GM04504 (cell line): ENCODE data around the gene GBGT1.

ENCODE experiments used
- DNase-seq: peaks from one replicate; pipeline ENCODE4 v3.0.0-alpha.2; 2012; ENCODE audit warnings: low read depth

The GBGT1 gene

DNA sequence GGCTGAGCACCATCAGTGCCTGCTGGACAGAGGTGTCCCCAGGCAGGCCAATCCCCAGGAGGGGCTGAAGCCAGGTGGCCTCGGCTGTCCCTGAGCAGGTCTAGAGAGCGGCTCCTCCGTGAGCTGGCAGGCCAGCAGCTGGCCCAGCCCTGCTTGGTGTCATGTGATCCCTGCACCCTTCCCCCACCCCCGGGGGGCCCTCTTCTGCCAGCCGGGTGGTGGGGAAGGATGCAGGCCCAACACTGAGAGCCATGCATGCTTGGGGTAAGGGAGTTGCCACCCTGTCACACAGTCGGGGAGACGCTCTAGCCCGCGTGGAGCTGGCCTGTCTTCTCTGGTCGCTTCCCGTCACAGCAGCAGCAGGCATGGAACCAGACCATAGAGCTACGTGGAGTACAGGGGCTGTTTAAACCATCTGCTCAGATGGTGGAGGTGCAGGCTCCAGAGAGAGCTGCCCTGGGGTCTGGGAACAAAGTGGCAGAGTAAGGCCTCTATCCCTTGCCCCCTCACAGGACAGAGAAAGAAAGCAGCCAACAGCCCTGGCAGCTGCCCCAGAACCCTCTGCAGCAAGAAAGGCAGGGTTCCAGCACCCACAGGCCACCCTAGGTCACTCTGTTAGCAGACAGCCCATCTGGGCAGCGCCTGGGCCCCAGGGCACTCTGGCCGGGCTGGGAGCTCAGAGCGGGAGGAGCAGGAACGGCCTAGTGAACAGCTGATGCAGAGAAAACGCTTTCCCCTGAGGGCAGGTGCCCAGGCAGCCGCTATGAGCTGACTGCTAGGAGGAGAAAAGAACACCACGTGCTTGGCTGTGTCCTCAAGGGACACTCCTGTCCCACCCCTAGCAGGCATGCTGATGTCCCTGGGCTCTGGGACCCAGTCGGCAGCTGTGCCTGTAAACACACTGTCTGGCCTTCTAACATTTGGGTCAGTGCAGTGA lies 49.5 kb downstream of the GBGT1 start:
- DNase-seq: no peak

DNA sequence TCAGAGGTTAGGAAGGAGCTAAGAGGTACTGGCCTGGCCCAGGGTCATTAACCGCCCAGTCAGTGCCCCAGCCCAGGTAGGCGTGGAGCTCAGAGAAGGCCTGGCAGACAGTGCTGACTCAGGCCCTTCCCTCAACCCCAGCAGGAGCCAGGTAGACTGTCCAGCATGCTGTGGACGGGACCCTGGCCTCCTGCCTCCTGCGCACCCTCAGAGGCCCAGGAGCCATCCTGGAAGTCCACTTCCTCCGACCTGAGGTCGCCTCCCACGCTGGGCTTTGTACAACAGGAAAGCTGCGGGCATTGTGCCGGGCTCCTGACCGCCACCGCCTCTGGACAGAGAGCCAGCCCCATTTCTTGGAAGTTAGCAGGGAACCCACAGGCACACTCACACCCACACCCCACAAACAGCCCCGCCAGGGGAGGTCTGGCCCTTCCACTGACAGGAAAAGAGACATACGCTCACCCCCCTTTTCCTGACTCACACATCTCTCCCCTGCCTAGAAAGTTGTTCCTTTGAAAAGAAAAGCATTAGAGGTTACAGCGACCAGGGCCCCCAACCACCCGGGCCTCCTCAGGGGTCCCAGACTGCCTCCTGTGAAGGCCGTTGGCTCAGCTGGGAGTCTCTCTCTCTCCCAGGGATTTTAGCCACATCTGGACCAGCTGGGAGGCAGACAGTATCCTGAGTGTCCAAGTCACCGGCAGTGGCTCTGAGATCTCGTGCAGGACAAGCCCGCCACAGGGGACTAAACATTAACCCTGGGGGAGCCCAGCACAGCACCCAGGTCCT lies 50.4 kb downstream of the GBGT1 start:
- no peak for DNase-seq

DNA sequence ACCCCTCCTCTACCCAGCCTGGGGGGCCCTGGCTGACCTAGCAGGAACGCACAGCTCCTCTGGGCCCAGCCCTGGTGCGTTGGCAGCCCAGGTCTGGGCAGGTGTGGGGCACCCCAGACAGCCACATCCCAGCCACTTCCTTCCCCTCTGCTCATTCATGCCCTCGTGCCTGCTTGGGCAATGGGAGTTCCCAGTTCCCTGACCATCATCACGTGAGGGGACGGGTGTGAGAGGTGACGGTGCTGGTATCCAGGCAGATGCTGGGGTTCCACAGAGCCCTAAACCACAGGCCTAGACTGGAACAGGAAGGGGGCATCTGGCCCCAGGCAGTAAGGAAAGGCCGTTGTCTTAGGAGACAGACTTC lies 51.1 kb downstream of the GBGT1 start:
- DNase-seq: no peak

DNA sequence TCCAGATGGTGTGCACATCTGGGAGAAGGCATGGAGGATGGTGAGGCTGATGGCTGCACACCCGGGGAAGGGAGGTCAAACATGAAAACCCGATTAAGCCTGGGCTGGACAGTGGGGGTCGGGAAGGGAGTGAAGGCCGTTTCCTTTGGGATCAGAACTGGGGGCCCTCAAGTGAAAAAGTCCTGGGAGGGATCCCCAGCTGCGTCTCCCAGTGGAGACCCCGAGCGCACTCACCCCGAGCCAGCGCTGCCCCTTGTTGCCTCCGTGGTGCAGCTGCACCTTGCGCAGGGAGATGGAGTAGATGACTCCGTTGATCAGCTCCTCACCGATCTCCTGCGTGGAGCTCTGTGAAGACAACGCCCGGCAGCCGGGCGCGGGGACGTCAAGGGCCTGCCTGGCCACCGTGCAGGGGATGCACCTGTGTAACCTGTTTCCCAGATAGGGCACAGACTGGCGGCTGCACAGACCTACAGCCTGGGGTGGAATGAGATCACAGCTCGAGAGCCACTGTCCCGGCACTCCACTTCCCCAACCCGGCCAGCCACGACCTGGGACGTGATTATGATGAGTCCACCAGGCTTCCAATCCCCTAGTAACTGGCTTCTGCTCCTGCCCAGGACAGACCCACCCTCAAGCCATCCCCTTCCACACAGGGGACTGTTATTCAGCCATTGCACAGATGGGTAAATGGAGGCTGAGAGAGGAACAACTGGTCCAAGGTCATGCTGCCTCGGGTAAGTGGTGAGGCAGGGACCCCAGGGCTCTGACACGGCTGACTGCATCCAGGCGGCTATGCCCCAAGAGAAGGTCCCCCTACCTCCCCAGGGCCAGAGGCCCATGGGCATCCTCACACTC lies 51.7 kb downstream of the GBGT1 start:
- no peak for DNase-seq

DNA sequence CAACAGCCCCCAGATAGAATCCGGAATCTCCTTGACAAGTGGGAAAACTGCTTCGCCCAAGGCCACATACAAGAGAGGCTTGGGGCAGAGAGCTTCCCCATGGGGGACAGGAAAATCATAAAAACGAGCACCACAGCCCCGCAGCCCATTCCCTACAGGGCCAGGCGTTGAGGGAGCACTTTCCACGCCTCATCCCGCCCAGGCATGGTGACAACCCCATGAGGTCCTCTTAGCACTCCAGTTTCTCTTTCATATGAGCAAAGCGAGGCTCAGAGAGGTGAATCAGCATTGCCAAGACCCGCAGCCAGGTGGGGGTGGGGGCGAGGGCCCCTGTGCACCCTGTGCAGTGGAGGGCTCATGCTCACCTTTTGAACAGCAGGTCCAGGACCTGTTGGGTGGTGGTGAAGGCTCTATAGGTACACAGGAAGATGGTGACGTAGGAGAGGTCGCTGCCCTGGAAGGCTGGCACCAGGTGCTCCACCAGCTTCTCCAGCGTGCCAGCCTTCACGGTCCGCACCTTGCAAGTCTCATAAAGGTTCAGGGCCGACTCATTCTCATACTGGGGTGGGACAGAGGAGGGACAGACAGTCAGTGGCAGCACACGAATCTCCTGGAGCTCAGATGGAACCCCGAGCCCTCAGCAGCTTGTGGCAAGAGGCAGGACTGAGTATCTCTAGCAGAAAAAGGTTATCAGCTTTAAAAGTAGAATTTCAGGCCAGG lies 53.6 kb downstream of the GBGT1 start:
- DNase-seq: no peak

DNA sequence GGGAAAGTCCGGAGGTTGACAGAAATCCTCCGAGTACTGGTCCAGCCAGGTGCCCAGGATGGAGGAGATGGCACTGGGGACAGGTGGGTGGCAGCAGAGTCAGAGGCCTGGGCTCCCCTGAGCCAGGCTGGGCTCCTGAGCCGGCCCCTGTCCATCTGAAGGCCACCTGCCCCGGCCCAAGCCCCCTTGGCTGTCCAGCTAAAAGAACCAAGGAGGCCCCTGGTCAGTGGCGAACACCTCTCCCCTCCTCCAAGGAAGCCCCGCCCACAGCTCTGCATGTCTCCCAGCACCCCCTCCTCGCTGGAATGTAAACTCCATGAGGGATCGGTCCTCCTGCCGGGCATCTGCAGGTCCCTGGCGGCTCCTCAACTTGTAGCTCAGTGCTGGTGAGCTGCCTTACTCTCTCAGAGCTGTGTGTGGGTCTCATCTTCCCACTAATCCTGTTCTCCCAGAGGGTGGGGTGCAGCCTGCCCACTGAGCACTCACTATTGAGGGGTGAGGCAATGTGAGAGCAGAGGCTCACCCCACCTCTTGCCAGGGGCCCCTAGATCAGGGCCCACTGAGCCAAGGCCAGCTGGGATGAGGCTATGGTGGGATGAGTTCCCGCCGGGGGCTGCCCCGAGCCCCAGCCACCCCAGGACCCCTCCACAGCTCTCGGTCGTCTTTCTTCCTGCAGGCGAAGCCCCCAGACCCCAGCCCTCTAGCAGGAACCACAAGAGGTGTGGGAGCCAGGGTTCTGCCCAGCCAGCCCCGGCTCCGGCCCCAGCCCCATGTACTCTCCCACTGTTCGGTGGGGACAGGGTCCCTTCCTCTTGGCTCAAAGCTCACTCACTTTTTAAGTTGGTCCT lies 54.7 kb downstream of the GBGT1 start:
- DNase-seq: no peak

DNA sequence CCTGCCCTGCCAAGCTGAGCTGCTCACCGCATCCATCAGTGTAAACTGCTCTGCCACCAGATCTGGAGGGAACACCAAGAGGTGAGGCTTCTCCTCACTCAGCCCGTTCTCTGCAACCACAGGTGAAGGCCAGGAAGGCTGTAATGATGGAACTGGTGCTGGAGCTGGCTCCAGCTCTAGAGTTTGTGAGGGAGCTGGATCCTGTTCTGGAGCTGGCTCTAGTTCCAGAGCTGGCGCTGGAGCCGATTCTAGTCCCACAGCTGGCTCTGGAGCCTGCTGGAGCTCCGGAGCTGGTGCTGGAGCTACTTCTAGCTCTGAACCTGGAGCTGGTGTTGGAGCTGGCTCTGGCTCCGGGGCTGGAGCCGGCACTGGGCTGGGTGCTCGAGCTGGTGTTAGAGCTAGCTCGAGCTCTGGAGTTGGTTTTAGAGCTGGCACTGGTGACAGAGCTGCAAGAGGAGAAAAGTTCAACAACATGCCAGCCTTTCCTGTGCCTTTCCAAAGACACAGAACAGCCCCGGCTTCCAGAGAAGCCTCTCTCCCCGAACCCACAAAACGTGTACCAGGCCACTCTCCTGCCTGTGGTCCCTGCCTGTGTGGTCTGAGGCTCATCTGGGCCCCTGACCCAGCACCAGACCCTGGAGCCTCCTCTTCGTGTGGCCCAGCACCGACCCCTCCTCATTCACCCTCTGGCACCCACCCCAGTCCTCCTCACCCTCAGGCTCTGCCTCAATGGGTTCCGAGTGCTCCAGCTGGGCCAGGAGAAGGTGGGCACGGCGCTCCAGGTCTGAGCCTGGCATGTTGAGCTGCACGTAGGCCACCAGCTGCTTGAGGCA lies 55.5 kb downstream of the GBGT1 start:
- no peak for DNase-seq

DNA sequence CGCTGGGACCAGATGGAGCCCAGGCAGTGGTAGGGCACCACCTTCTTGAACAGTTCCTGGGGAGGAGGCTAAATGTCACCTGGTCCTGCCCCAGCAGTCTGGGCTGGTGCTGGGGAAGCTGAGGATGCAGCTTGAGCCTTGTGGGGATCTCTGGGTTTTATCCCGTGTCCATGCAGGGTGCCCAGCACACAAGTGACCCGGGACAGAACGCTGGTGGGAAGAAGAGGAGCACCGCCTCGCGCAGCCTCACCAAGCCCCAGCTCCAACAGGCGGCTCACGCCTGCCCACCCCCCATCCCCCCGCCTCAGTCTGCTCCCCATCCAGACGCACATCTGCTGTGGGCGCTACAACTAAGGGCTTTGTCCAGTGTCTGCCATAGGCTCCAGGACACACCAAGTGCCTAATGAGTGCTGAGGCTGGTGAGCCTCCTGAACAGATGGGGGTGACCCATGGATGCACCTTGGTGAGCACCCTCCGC lies 56.4 kb downstream of the GBGT1 start:
- no peak for DNase-seq

DNA sequence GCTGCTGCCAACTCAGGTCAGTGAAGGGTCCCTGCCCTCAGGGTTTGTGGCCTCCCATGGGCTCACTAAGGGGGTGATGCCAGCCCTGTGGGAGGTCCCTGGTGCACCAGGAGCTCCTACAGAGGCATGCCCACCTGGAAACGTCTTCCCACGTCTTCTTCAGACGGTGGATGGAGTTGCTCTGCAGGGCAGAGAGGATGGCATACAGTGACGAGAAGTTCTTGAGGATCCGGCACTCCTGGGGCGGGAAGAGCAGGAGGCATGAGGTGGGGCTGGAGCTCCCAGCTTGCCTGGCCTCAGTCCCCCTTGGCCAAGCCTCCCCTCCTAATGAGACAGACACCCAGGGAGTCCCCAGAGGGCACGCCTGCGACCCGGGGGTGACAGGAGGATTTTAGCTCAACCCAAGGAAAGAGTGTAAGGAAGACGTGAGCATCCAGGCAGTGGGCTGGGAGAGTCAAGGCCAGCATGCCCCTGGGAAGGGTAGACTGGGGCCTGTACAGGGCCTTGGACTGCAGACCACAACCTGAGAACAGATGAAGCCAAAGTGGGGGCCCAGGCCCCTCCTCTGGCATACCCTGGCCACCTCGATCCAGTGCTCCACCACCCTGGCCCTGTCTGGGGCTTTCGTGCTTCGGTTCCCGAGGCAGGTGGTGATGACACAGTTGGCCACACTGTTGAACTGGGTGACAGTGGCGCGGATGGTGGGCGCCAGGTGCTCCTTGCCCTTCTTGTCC lies 57.0 kb downstream of the GBGT1 start:
- no peak for DNase-seq

DNA sequence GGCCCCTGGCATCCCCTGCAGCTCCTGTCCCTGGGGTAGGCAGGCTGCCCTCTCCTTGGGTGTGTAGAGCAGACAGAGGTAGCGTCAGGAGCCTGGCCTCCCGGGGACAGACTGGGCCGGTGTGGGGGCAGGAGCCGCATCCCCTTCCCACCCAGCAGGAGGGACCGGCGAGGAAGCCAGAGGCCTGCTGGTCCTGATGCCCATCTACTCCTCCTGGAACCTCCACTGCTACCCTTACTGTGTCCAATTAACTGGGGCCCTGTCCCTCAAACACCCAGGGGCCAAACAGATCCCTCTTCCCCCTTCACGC lies 58.3 kb downstream of the GBGT1 start:
- no peak for DNase-seq

DNA sequence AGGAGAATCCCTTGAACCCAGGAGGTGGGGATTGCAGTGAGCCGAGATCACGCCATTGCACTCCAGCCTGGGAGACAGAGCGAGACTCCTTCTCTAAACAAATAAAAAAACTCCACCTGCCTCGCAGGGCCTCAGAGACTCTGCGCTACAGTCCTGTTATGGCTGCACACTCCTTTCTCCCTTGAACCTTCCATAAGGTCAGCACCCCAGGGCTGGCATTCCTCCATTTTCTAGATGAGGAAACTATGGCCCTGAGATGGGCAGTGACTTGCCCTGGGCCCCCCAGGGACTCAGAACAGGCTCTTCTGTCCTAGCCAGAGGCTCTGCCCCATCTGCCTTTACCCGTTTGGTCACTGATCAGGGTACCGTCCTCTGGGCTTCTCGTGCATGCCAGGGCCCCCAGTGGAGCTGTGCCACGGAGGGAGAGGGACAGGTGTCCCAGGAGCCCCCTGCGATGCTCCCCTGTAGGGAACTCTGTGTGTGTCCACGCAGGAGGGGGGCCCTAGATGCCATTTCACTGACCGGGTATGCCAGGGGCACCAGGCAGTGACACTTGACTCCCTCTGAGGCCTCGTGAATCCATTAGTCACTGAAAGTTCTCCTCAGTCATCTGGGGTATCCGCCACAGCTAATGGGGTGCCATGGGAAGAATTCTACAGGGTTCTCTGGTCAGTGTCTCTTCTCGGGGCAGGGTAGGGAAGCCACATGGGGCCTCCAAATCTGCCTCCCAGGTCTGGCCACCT lies 58.8 kb downstream of the GBGT1 start:
- DNase-seq: no peak

DNA sequence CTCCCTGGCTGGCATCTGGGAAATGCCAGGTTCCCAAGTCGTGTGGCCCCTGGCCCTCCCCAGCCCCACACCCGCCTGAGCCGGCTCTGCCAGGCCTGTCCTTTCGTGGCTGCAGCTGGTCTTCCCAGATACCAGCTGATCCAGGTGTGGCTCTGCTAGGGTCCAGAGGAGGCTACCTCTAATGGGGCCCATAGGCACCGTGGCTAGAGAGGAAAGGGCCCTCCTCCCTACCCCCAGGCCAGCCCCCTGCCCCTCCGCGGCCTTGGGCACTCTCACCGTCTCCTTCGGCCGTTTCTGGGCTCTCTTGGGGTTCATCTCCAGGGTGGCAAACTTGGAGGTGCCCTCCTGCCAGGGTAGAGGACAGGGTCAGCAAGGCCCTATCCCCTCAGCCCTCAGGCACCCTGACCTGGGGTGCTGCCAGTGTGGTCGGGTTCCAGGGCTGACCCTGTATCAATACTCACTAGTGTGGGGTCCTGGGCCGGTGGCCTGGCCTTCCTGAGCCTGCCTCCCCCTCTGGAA lies 59.7 kb downstream of the GBGT1 start:
- DNase-seq: no peak

DNA sequence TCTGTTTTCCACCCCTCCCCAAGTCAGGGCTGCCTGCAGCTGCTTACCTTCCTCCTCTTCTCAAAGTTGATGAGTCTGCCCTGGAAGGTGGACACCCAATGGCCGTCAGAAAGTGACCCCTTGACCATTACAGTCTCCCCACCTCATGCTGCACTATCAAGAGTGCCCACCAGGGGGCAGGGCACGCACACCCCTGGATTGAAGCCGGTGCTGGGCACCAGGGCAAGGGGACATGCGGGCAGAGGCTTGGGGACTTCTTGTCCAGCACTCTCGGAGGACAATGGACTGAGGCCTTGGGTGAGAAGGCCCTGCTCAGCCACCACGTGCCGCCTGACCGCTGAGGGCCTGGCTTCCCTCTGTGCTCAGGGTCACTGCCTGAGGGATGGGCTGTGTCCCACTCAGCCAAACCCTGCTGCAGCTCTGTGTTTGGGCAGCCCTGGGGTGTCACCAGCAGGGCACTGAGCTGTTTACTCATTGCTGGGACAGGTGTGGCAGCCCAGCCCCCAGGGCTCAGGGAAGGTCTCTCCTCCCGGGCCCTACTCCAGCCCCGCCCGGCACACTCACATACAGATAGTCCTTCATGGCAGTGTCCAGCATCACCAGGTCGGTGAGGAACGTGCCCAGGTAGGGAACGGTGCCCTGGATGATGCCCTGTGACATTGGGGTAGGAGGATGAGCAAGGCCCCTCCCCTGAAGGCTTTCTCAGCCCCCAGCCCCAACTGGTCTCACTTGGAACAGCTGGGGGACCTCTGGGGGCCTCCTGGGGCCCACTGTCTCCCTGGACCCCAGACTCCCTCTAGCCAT lies 60.3 kb downstream of the GBGT1 start:
- no peak for DNase-seq
